Measurements from ENCODE around the gene MEX3A. TPM values are rescaled to one million over a fixed set of nuclear protein-coding genes. Genes with fewer than 3 reads are reported as not detected.

The MEX3A gene
- total RNA-seq, 4 donors from 2014 or later: 0.29 to 13.3 (median 2.0) TPM

- Histone ChIP-seq H3K4me3 (no peak overlapping the region), H3K9me3 (no peaks in the 10 kb centered on the region), H3K27me3 (no peaks in the 10 kb centered on the region), H3K27ac (no peak overlapping the region), H3K4me1 (no peaks in the 10 kb centered on the region), H3K36me3 (no peaks in the 10 kb centered on the region)
- DNase-seq: no peak
- no peak for TF ChIP-seq POLR2A (IDR thresholded peaks at IDR 0.05)
- TF ChIP-seq, protein P1, sequence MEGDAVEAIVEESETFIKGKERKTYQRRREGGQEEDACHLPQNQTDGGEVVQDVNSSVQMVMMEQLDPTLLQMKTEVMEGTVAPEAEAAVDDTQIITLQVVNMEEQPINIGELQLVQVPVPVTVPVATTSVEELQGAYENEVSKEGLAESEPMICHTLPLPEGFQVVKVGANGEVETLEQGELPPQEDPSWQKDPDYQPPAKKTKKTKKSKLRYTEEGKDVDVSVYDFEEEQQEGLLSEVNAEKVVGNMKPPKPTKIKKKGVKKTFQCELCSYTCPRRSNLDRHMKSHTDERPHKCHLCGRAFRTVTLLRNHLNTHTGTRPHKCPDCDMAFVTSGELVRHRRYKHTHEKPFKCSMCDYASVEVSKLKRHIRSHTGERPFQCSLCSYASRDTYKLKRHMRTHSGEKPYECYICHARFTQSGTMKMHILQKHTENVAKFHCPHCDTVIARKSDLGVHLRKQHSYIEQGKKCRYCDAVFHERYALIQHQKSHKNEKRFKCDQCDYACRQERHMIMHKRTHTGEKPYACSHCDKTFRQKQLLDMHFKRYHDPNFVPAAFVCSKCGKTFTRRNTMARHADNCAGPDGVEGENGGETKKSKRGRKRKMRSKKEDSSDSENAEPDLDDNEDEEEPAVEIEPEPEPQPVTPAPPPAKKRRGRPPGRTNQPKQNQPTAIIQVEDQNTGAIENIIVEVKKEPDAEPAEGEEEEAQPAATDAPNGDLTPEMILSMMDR (IDR thresholded peaks at IDR 0.05): no peak
- intact Hi-C loops (cut with DNase I; ENCODE audit: low total_unique reads): no loop called here
Measured at GRCh38 chr1:156069490-156070455, 12.5 kb downstream of the MEX3A start.

DNA sequence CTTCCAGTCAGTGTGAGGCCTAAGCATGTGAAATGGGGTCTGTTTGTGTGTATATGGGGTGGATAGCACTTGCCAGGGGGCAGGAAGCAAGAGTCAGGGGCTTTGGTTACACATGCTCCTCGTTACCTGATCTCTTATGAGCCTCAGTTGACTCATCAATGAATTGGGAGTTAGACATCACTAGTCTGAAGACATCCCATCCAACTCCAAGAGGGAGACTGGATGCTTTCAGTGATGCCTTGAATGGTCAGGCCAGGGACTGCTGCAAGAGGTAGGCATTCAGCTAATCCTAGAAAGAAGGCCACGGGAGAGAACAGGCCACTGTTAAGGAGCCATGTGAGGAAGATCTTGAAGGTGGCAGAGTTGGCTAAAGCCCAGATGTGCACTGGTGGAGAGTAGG lies 15.0 kb downstream of the MEX3A start:
- intact Hi-C loops (cut with DNase I; ENCODE audit: low total_unique reads): no loop called here
- Histone ChIP-seq H3K36me3 (no peaks in the 10 kb centered on the region), H3K27me3 (no peaks in the 10 kb centered on the region), H3K9me3 (no peaks in the 10 kb centered on the region), H3K27ac (no peak overlapping the region), H3K4me1 (no peaks in the 10 kb centered on the region), H3K4me3 (no peak overlapping the region)
- TF ChIP-seq, protein P1 (IDR thresholded peaks at IDR 0.05): no peak
- no peak for TF ChIP-seq POLR2A (IDR thresholded peaks at IDR 0.05)
- DNase-seq: no peak

GRCh38 chr1:156065871-156066270 lies 16.4 kb downstream of the MEX3A start:
- no peak overlapping the region for H3K27ac ChIP-seq
- no peaks in the 10 kb centered on the region for H3K27me3 ChIP-seq
- intact Hi-C loops (cut with DNase I; ENCODE audit: low total_unique reads): no loop called here
- H3K4me3 ChIP-seq: no peak overlapping the region
- H3K36me3 ChIP-seq: no peaks in the 10 kb centered on the region
- H3K4me1 ChIP-seq: no peaks in the 10 kb centered on the region
- no peak for DNase-seq
- H3K9me3 ChIP-seq: no peaks in the 10 kb centered on the region
- TF ChIP-seq, protein P1 (IDR thresholded peaks at IDR 0.05): no peak
- TF ChIP-seq POLR2A (IDR thresholded peaks at IDR 0.05): no peak

DNA sequence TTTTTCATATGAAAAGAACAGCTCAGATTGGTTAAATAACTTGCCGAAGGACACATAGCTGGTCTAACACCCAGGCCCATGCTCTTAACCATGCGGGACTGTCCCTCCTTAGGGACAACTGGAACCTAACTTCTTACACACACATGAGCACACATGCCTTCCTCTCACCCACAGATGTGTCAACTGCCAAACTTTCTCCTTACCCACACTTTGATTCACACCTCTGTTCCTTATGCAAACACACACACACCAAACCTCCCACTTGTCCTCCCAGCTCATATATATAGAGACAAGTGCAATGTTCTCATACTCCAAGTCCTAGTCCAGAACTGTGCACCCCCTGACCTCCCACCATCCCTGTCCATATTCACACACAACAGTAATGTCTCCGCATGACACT lies 17.1 kb downstream of the MEX3A start:
- TF ChIP-seq POLR2A (IDR thresholded peaks at IDR 0.05): no peak
- TF ChIP-seq, protein P1 (IDR thresholded peaks at IDR 0.05): no peak

DNA sequence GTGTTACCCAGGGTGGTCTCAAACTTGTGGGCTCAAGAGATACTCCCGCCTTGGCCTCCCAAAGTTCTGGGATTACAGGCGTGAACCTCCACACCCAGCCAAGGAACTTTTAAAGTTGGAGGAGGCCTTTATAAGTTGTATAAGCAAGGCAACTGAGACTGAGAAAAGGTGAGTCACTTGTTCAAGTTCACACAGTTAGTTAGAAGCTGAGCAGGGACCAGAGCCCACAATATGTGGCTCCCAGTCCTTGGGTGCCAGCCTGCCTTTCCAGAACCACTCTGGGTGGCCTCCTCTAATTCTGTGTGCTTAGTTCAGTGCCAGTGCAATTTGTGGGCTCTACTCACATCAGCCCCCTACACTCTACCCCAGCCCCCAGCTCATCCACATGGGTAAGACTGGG lies 17.6 kb downstream of the MEX3A start:
- intact Hi-C loops (cut with DNase I; ENCODE audit: low total_unique reads): no loop called here
- no peaks in the 10 kb centered on the region for H3K4me1 ChIP-seq
- H3K27me3 ChIP-seq: no peaks in the 10 kb centered on the region
- no peak for DNase-seq
- no peak overlapping the region for H3K27ac ChIP-seq
- no peak for TF ChIP-seq POLR2A (IDR thresholded peaks at IDR 0.05)
- TF ChIP-seq, protein P1 (IDR thresholded peaks at IDR 0.05): no peak
- H3K9me3 ChIP-seq: no peaks in the 10 kb centered on the region
- no peak overlapping the region for H3K4me3 ChIP-seq
- no peaks in the 10 kb centered on the region for H3K36me3 ChIP-seq

More for the DNA sequence above, 17.1 kb downstream of the MEX3A start:
- no peaks in the 10 kb centered on the region for H3K27me3 ChIP-seq
- H3K4me3 ChIP-seq: no peak overlapping the region
- H3K27ac ChIP-seq: no peak overlapping the region
- H3K9me3 ChIP-seq: no peaks in the 10 kb centered on the region
- DNase-seq: no peak
- H3K4me1 ChIP-seq: no peaks in the 10 kb centered on the region
- intact Hi-C loops (cut with DNase I; ENCODE audit: low total_unique reads): no loop called here
- H3K36me3 ChIP-seq: no peaks in the 10 kb centered on the region
